ENCODE measurements around the gene TNIK.

DNA sequence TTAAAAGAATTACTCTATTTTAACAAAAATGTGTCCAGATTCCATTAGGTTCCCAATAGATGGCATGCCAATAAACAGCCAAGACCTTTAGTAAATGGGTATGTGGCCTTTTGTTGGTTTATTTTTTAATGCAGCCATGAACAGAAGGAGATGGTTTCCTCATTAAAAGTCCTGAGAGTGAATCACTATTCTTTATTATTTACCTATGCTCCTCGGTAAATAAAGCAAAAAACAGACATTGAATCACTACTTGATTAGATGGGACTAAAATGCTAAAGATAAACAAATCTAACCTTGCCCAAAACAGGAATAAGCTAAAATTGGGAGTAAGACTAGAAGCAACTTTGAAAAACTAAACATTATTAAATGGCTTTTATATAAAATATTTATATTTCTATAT, 94.2 kb downstream of the TNIK start:
- TF ChIP-seq, protein P1, sequence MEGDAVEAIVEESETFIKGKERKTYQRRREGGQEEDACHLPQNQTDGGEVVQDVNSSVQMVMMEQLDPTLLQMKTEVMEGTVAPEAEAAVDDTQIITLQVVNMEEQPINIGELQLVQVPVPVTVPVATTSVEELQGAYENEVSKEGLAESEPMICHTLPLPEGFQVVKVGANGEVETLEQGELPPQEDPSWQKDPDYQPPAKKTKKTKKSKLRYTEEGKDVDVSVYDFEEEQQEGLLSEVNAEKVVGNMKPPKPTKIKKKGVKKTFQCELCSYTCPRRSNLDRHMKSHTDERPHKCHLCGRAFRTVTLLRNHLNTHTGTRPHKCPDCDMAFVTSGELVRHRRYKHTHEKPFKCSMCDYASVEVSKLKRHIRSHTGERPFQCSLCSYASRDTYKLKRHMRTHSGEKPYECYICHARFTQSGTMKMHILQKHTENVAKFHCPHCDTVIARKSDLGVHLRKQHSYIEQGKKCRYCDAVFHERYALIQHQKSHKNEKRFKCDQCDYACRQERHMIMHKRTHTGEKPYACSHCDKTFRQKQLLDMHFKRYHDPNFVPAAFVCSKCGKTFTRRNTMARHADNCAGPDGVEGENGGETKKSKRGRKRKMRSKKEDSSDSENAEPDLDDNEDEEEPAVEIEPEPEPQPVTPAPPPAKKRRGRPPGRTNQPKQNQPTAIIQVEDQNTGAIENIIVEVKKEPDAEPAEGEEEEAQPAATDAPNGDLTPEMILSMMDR (IDR thresholded peaks at IDR 0.05), result no peak
- TF ChIP-seq POLR2A (IDR thresholded peaks at IDR 0.05), result no peak
